ENCODE data around the gene NMRK1.

Gene NMRK1

GRCh38 chr9:75088646-75089372 is 854 bp upstream of the NMRK1 start:
- Histone ChIP-seq H3K27ac (peak overlapping the region; percentile 94 to 98), H3K4me3 (peak overlapping the region; percentile 94)
- no peak for DNase-seq (ENCODE audit: low spot score)
- TF ChIP-seq, protein P1, sequence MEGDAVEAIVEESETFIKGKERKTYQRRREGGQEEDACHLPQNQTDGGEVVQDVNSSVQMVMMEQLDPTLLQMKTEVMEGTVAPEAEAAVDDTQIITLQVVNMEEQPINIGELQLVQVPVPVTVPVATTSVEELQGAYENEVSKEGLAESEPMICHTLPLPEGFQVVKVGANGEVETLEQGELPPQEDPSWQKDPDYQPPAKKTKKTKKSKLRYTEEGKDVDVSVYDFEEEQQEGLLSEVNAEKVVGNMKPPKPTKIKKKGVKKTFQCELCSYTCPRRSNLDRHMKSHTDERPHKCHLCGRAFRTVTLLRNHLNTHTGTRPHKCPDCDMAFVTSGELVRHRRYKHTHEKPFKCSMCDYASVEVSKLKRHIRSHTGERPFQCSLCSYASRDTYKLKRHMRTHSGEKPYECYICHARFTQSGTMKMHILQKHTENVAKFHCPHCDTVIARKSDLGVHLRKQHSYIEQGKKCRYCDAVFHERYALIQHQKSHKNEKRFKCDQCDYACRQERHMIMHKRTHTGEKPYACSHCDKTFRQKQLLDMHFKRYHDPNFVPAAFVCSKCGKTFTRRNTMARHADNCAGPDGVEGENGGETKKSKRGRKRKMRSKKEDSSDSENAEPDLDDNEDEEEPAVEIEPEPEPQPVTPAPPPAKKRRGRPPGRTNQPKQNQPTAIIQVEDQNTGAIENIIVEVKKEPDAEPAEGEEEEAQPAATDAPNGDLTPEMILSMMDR (IDR thresholded peaks at IDR 0.05) = no peak

DNA sequence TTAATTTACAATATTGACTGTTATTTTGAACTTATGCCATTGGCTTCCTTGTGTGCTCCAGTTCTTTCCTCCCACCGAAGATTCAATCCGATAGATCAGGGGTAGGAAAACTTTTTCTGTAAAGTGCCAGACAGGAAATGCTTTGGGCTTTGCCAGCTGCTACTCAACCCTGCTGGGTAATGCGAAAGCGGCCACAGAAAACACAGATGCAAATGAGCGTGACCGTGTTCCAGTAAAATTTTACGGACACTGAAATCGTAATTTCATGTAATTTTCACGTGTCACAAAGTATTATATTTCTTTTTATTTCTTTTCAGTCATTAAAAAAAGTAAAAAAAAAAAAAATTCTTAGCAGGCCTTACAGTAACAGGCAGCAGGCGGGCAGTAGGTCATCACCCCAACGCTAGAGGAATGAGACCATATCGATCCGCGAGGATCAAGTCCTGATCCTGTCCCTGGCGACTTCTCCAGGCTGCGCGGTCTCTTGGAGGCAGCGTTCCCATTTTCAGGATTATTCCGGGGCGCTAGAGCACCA is 599 bp downstream of the NMRK1 start:
- TF ChIP-seq, protein P1 (IDR thresholded peaks at IDR 0.05) = no peak
- no peak for DNase-seq (ENCODE audit: low spot score)
- Histone ChIP-seq H3K4me3 (peak overlapping the region; percentile 94), H3K27ac (peak overlapping the region; percentile 94 to 98)

DNA sequence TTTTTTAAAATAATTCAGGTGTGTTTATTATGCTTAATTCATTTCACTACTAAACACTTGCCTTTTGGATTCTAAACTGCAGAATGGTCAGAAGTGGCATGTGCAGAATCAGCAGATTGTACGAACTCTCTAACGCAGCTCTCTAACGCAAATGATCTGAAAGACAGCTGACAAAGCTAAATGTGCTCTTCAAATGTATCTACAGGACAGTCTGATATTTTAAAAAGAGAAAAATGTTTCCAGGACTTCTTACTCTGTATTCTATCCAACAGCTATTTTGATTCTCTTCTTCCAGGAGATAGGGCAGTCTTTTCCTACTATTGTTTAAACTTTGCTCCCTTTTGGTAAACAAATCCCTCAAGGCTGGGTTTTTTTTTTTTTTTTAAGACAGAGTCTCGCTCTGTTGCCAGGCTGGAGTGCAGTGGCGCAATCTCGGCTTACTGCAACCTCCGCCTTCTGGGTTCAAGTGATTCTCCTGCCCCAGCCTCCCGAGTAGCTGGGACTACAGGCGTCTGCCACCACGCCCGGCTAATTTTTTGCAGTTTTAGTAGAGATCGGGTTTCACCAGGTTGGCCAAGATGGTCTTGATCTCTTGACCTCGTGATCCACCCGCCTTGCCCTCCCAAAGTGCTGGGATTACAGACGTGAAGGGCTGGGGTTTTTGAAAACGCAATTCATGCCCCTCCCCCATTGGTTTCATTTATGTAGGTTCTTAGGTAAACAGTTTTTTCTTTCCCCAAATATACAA is 1.2 kb downstream of the NMRK1 start:
- TF ChIP-seq, protein P1 (IDR thresholded peaks at IDR 0.05) = no peak
- Histone ChIP-seq H3K4me3 (peak overlapping the region; percentile 94), H3K27ac (peak overlapping the region in 1 of 2 donors; percentile 98)
- no peak for DNase-seq (ENCODE audit: low spot score)

DNA sequence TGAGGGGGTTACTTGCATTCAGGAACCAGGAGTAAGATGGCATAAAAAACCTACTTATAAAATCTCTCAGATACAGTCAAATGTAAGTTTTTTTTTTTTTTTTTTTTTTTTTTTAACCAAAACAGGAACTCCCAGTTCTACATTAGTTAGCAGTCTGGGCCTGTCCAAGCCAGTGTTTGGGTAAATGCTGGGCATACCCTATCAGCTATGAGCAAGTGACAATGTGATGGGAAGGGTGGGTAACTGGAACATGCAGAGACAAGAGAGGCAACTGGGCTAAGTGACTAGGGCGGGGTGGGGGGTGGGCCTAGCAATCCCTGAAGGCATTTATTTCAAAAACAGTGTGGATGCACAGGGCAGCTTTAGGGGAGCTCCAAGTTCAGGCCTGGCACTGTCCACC is 2.3 kb downstream of the NMRK1 start:
- H3K27ac ChIP-seq = no peak overlapping the region

GRCh38 chr9:75084081-75084672 is 3.8 kb downstream of the NMRK1 start:
- no peak overlapping the region for H3K27ac ChIP-seq
- no peak overlapping the region for H3K4me3 ChIP-seq
- TF ChIP-seq, protein P1 (IDR thresholded peaks at IDR 0.05) = no peak
- no peak for DNase-seq (ENCODE audit: low spot score)

More for the DNA sequence above, 2.3 kb downstream of the NMRK1 start:
- TF ChIP-seq, protein P1 (IDR thresholded peaks at IDR 0.05) = no peak
- no peak overlapping the region for H3K4me3 ChIP-seq
- no peak for DNase-seq (ENCODE audit: low spot score)

GRCh38 chr9:75083188-75083970 is 4.6 kb downstream of the NMRK1 start:
- no peak for DNase-seq (ENCODE audit: low spot score)
- H3K4me3 ChIP-seq = no peak overlapping the region
- TF ChIP-seq, protein P1 (IDR thresholded peaks at IDR 0.05) = no peak
- H3K27ac ChIP-seq = no peak overlapping the region

All from coronary artery (tissue), 2 donors.